Endometrium (tissue), 2 donors: ENCODE results near the gene RASGRP1.

ENCODE experiments used
- FAIRE-seq: peaks from 2 replicates; lab custom pipeline; 2012; peaks lifted over from hg19 to GRCh38; lab: Jason Lieb, UNC
- donor health status: control.
- donor health status: control.

Gene RASGRP1

DNA sequence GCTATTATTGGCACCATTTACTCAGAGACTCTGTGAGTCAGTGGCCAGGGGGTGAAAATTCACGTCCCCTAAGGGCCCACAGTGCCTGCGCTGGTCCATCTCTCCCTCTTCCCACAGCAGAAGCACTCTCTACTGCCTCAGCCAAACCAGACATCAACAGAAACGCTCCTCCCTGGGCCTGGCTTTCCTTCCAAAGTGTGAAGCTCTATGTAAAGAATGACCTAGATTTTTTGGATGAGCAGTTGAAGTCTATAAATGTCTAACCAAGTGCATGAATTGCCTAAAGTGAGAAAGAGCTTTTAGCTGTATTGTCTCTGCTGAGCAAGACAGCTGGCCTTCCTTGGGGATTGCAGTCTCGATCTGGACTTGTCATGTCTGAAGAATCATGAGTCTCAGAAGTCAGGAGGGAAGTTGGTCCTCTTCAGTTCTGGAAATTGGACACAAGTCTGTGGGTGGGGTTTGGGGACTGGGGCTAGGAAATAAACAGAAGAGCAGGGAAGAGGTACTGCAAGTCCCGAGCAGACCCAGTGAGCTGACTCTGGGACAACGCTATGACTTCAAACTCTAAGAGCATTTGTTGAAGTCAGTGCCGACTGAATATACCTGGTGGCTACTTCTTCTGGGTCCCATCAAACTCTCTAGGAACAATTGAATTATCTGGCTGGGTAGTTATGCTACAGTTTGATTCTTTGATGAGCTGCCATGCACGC, 29.0 kb downstream of the RASGRP1 start:
- no peak for FAIRE-seq

DNA sequence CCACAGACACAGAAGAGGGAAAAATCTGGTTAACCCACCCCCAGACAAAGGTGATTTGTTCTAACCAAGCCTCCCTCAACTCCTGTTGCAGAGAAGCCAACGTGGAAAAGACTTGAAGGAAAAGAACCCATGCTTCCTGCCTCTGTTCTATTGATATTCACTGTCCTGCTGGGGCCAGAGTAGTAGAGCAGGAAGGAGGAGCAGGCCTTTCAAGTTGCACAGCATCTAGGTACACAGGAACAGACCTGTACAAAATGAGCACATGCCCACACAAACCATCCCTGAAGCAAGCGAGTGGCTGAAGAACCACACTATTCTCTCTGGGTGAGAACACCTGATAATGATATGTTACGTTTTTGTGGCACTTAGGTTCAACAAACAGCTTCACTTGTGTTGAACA, 29.9 kb downstream of the RASGRP1 start:
- no peak for FAIRE-seq

GRCh38 chr15:38533926-38534325, 30.7 kb downstream of the RASGRP1 start:
- FAIRE-seq, result no peak

GRCh38 chr15:38533416-38533915, 31.1 kb downstream of the RASGRP1 start:
- FAIRE-seq, result no peak

DNA sequence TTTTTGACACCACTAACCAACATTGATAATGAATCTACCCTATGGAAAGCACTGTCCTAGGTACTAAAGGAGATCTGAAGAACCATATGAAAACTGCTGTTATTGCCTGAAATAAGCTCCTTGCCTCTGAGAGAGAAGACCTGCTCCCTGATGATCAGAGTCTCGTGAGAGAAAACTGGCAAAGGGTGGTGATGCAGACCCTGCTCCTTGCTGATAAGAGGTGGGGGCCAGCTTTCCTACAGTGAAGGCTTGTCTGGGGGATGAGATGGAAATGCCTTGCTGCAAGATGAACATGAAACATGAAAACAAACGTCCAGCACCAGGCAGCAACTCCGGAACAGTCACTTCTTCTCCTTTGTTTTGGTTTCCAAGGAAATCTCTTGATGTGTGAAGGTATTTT, 31.9 kb downstream of the RASGRP1 start:
- no peak for FAIRE-seq

GRCh38 chr15:38531509-38531908, 33.1 kb downstream of the RASGRP1 start:
- no peak for FAIRE-seq

- no peak for FAIRE-seq
These were observed 34.5 kb downstream of the RASGRP1 start for GRCh38 chr15:38530113-38530512.

GRCh38 chr15:38528294-38528693, 36.3 kb downstream of the RASGRP1 start:
- no peak for FAIRE-seq

- no peak for FAIRE-seq
These were observed 38.5 kb downstream of the RASGRP1 start for GRCh38 chr15:38526158-38526557.

GRCh38 chr15:38525489-38525888, 39.1 kb downstream of the RASGRP1 start:
- no peak for FAIRE-seq

GRCh38 chr15:38524156-38524555, 40.5 kb downstream of the RASGRP1 start:
- FAIRE-seq, result no peak

DNA sequence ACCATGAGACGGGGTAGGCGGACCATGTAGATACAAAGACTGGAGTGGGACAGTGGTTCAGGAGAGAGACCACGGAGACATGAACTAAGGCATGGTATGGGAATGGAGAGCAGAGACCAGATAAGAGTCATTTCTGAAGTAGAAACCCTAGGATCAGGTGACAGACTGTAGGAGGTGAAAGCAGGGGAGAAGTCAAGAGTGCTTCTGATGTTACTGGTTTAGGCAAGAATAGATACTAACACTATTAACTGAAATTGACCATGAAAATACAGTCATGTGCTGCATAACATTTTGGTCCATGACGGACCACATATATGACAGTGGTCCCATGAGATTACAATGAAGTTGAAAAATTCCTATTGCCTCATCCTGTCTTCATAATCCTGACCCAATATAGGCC, 41.7 kb downstream of the RASGRP1 start:
- no peak for FAIRE-seq

- FAIRE-seq, result no peak
These were observed 43.3 kb downstream of the RASGRP1 start for GRCh38 chr15:38521316-38521715.

- no peak for FAIRE-seq
These were observed 44.6 kb downstream of the RASGRP1 start for GRCh38 chr15:38520035-38520434.

- FAIRE-seq, result no peak
These were observed 46.5 kb downstream of the RASGRP1 start for GRCh38 chr15:38518084-38518483.

GRCh38 chr15:38517312-38517975, 47.2 kb downstream of the RASGRP1 start:
- FAIRE-seq, result no peak

- no peak for FAIRE-seq
These were observed 48.0 kb downstream of the RASGRP1 start for GRCh38 chr15:38516626-38517025.

DNA sequence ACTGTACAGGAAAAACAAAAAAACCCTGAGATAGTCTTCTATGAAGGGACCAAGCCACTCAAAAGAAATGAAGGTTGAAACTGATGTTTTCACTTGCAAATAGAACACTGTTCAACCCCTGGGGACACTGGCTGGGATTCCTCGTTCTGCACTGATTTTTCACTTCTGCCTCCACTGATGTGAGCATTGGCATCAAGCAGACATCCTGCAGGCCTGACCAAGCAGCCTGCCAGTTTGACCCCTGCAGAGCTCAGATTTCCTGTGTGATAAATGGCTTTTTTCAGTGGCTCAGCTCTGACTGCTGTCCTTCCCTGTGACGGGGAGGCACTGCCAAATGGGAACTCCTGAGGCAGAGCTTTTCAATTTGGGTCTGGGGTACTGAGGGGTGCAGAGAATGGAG, 50.0 kb downstream of the RASGRP1 start:
- no peak for FAIRE-seq

GRCh38 chr15:38512901-38513300, 51.7 kb downstream of the RASGRP1 start:
- no peak for FAIRE-seq

DNA sequence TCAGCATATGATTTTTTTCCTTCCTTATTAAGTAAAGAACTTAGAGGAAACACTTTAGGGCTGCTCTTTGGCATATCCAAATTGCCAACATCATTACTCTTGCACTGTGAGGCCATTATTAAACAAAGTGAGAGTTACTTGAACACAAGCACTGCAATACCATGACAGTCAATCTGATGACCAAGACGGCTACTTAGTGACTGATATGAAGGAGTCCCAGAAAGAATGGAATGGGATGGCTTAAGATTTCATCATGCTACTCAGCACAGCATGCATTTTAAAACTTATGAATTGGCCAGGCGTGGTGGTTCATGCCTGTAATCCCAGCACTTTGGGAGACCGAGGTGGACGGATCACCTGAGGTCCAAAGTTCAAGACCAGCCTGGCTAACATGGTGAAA, 55.5 kb downstream of the RASGRP1 start:
- FAIRE-seq, result no peak

GRCh38 chr15:38508647-38509046, 56.0 kb downstream of the RASGRP1 start:
- FAIRE-seq, result no peak

- no peak for FAIRE-seq
These were observed 57.0 kb downstream of the RASGRP1 start for GRCh38 chr15:38507570-38507969.

DNA sequence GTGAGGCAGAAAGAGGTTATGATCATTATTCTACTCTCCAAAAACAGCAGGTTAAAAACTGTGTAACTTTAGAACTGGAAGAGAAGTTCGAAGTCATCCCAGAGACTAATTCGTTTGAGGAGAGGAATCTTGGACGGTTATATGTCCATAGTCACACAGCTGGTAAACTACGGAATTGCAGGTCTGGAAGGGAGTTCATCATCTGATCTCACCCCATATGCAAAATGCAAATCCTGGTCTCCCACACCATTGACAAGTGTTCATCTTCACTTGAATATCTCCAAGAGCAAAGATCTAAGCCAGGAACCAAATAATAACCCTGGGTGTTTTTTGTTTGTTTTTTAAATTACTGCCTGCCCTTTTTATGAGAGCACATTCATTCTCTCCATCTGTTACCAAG, 57.6 kb downstream of the RASGRP1 start:
- FAIRE-seq, result no peak
